ENCODE measurements around the gene ONECUT1.

Gene ONECUT1

DNA sequence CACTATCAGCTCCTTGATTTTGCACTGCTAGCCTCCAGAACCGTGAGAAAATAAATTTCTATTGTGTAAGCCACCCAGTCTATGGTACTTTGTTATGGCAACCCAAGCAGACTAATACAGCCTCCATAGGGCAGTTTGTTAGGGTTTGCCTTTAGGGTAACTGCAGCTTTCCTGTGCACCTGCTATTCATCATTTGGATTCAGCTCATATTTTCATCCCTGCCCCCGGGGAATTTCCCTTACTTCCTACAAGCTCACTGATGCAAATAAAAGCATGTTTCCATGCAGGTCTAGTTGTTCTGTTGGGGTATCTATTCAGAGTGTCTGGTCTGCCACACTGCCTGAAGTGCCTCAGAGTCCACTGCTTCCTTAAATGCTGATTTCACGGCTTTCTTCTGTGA is 62.3 kb downstream of the ONECUT1 start:
- Histone ChIP-seq H3K9me3 (ENCODE audit: control insufficient read depth in 5 of 5, low read length in 5 of 5) (no peaks in the 10 kb centered on the region), H3K27ac (ENCODE audit: low read depth, low read length) (no peak overlapping the region), H3K4me3 (ENCODE audit: low read depth in 1 of 5, low read length in 5 of 5) (no peak overlapping the region), H3K27me3 (ENCODE audit: control insufficient read depth in 5 of 5, insufficient read depth in 4 of 5, low read length in 5 of 5) (no peaks in the 10 kb centered on the region), H3K36me3 (ENCODE audit: control insufficient read depth in 5 of 5, insufficient read depth in 5 of 5, low read length in 5 of 5) (no peaks in the 10 kb centered on the region), H3K9ac (ENCODE audit: low read length in 5 of 5) (no peak overlapping the region), H3K4me1 (ENCODE audit: control insufficient read depth in 5 of 5, insufficient read depth in 5 of 5, low read length in 5 of 5) (peaks cover 0 to 27% (median 18%) of the 10 kb centered on the region in 5 donors)

DNA sequence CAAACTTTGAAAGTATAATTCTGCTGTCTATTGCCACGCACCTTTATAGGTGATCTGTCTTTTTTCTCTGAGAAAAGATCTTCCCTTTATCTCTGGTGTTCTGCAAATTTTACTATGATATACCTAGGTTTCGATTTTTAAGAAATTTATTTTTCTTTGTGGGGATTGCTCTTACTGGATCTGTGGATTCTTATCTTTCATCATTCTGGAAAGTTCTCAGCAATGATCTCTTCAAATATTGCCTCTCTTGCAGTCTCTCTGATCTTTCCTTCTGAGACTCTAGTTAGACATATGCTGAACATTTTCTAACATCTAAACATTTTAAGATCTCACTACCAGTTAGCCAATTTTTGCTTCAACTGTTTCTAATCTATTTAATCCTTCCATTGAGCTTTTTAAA is 63.9 kb downstream of the ONECUT1 start:
- no peaks in the 10 kb centered on the region for H3K9me3 ChIP-seq (ENCODE audit: control insufficient read depth in 5 of 5, low read length in 5 of 5)
- H3K4me1 ChIP-seq (ENCODE audit: control insufficient read depth in 5 of 5, insufficient read depth in 5 of 5, low read length in 5 of 5): peaks cover 0 to 16% (median 7%) of the 10 kb centered on the region in 5 donors
- no peak overlapping the region for H3K27ac ChIP-seq (ENCODE audit: low read depth, low read length)
- no peaks in the 10 kb centered on the region for H3K27me3 ChIP-seq (ENCODE audit: control insufficient read depth in 5 of 5, insufficient read depth in 4 of 5, low read length in 5 of 5)
- no peaks in the 10 kb centered on the region for H3K36me3 ChIP-seq (ENCODE audit: control insufficient read depth in 5 of 5, insufficient read depth in 5 of 5, low read length in 5 of 5)
- no peak overlapping the region for H3K9ac ChIP-seq (ENCODE audit: low read length in 5 of 5)
- no peak overlapping the region for H3K4me3 ChIP-seq (ENCODE audit: low read depth in 1 of 5, low read length in 5 of 5)

DNA sequence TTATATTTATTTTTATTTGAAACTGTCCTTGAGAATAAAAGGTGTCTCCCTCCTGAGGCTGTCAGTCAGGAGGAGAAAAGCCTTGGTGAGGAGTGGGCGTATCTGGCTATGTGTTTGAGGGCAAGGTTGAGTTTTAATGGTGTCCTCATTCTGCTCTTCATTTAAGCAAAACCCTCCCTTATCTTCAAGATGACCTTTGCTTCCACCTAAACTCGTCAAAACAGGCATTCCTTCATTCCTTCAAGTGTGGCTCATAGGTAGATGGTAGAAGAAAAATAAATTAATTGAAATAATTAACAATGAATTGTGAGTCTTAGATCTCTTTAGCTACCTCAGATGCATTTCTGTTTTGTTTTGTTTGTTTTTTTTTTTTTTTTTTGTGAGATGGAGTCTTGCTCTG is 71.6 kb downstream of the ONECUT1 start:
- Histone ChIP-seq H3K4me3 (ENCODE audit: low read depth in 1 of 5, low read length in 5 of 5) (no peak overlapping the region), H3K9me3 (ENCODE audit: control insufficient read depth in 5 of 5, low read length in 5 of 5) (no peaks in the 10 kb centered on the region), H3K4me1 (ENCODE audit: control insufficient read depth in 5 of 5, insufficient read depth in 5 of 5, low read length in 5 of 5) (peaks cover 0 to 10% (median 10%) of the 10 kb centered on the region in 5 donors), H3K9ac (ENCODE audit: low read length in 5 of 5) (peak overlapping the region in 1 of 5 donors; percentile 17), H3K27ac (ENCODE audit: low read depth, low read length) (no peak overlapping the region), H3K27me3 (ENCODE audit: control insufficient read depth in 5 of 5, insufficient read depth in 4 of 5, low read length in 5 of 5) (no peaks in the 10 kb centered on the region), H3K36me3 (ENCODE audit: control insufficient read depth in 5 of 5, insufficient read depth in 5 of 5, low read length in 5 of 5) (no peaks in the 10 kb centered on the region)

DNA sequence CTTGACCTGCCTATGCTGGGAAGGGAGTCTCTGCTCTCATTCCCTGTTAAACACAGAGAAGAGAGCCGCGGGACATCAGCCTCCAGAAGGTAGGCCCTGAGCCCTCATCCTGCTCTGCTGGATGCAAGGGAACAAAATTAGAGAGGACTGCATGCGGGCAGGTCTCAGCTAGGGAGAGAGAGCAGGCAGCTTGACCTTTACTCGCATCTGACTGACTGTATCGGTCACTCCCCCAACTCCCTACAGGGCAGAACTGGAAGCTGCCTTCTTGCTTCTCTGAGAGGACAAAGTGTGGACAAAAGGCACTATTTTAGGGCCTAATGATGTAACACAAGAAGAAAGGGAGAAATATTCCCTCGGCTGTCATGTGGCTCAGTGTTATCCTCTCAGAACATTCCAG is 72.2 kb downstream of the ONECUT1 start:
- H3K27ac ChIP-seq (ENCODE audit: low read depth, low read length): peak overlapping the region; percentile 46
- H3K9ac ChIP-seq (ENCODE audit: low read length in 5 of 5): no peak overlapping the region
- no peaks in the 10 kb centered on the region for H3K9me3 ChIP-seq (ENCODE audit: control insufficient read depth in 5 of 5, low read length in 5 of 5)
- H3K36me3 ChIP-seq (ENCODE audit: control insufficient read depth in 5 of 5, insufficient read depth in 5 of 5, low read length in 5 of 5): no peaks in the 10 kb centered on the region
- H3K27me3 ChIP-seq (ENCODE audit: control insufficient read depth in 5 of 5, insufficient read depth in 4 of 5, low read length in 5 of 5): no peaks in the 10 kb centered on the region
- peaks cover 0 to 10% (median 10%) of the 10 kb centered on the region in 5 donors for H3K4me1 ChIP-seq (ENCODE audit: control insufficient read depth in 5 of 5, insufficient read depth in 5 of 5, low read length in 5 of 5)
- no peak overlapping the region for H3K4me3 ChIP-seq (ENCODE audit: low read depth in 1 of 5, low read length in 5 of 5)

DNA sequence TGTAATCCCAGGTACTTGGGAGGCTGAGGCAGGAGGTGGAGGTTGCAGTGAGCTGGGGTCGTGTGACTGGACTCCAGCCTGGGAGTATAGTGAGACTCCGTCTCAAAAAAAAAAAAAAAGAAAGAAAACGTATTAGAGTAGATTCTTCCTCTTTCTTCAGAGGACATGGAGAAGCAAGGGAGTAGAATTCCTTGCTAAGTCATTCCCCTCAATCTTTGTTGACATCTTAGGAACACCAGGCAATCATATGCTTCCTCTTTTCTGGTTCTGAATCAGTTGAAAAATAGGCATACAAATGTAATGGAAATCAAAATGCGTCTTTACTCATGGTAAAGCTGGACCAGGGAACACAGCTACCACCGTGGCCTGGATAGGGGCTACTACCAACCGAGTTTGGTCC is 72.7 kb downstream of the ONECUT1 start:
- H3K27ac ChIP-seq (ENCODE audit: low read depth, low read length): peak overlapping the region; percentile 46
- peaks cover 0 to 10% (median 10%) of the 10 kb centered on the region in 5 donors for H3K4me1 ChIP-seq (ENCODE audit: control insufficient read depth in 5 of 5, insufficient read depth in 5 of 5, low read length in 5 of 5)
- no peak overlapping the region for H3K4me3 ChIP-seq (ENCODE audit: low read depth in 1 of 5, low read length in 5 of 5)
- no peaks in the 10 kb centered on the region for H3K9me3 ChIP-seq (ENCODE audit: control insufficient read depth in 5 of 5, low read length in 5 of 5)
- H3K27me3 ChIP-seq (ENCODE audit: control insufficient read depth in 5 of 5, insufficient read depth in 4 of 5, low read length in 5 of 5): no peaks in the 10 kb centered on the region
- H3K9ac ChIP-seq (ENCODE audit: low read length in 5 of 5): no peak overlapping the region
- H3K36me3 ChIP-seq (ENCODE audit: control insufficient read depth in 5 of 5, insufficient read depth in 5 of 5, low read length in 5 of 5): no peaks in the 10 kb centered on the region

DNA sequence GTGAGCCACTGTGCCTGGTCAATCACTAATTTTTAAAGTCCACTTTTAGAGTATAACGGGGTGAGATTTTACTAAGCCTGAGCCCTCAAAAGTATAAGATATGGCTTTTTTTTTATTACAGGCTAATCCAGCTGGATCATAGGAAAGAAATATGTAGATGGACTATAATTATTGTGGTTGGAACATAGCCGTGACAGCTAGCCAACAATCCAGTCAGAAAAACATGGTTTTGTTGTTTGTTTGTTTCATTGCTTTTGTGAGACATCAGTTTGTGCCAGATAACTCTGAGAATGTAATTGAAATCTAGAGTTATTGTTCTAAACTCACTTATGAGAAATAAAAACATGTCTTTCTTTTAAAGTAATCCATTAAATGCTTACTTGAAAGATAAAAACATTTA is 73.6 kb downstream of the ONECUT1 start:
- H3K27ac ChIP-seq (ENCODE audit: low read depth, low read length): no peak overlapping the region
- no peaks in the 10 kb centered on the region for H3K36me3 ChIP-seq (ENCODE audit: control insufficient read depth in 5 of 5, insufficient read depth in 5 of 5, low read length in 5 of 5)
- peaks cover 0 to 10% (median 10%) of the 10 kb centered on the region in 5 donors for H3K4me1 ChIP-seq (ENCODE audit: control insufficient read depth in 5 of 5, insufficient read depth in 5 of 5, low read length in 5 of 5)
- H3K9ac ChIP-seq (ENCODE audit: low read length in 5 of 5): no peak overlapping the region
- no peaks in the 10 kb centered on the region for H3K27me3 ChIP-seq (ENCODE audit: control insufficient read depth in 5 of 5, insufficient read depth in 4 of 5, low read length in 5 of 5)
- H3K9me3 ChIP-seq (ENCODE audit: control insufficient read depth in 5 of 5, low read length in 5 of 5): no peaks in the 10 kb centered on the region
- H3K4me3 ChIP-seq (ENCODE audit: low read depth in 1 of 5, low read length in 5 of 5): no peak overlapping the region

DNA sequence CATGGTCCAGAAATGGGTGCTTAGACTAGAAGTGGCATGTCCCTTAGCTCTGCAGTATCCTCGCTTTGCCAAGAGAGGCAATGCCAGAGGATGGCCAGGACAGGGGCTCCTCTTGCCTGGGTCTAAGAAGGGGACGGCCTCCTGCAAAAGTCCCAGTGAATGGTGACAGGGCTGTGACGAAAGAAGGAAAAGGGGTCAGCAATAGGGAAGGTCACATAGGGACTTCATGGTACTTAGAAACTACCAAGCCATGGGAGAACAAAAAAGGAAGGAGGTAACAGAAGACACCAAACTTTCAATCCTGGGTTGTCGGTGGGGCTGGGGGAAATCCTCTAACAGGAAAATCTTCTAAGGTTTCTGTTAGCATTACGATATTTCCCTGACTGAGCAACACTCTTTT is 74.7 kb downstream of the ONECUT1 start:
- Histone ChIP-seq H3K36me3 (ENCODE audit: control insufficient read depth in 5 of 5, insufficient read depth in 5 of 5, low read length in 5 of 5) (no peaks in the 10 kb centered on the region), H3K4me1 (ENCODE audit: control insufficient read depth in 5 of 5, insufficient read depth in 5 of 5, low read length in 5 of 5) (peaks cover 0 to 10% (median 10%) of the 10 kb centered on the region in 5 donors), H3K27me3 (ENCODE audit: control insufficient read depth in 5 of 5, insufficient read depth in 4 of 5, low read length in 5 of 5) (no peaks in the 10 kb centered on the region), H3K9me3 (ENCODE audit: control insufficient read depth in 5 of 5, low read length in 5 of 5) (no peaks in the 10 kb centered on the region), H3K27ac (ENCODE audit: low read depth, low read length) (no peak overlapping the region), H3K9ac (ENCODE audit: low read length in 5 of 5) (no peak overlapping the region), H3K4me3 (ENCODE audit: low read depth in 1 of 5, low read length in 5 of 5) (no peak overlapping the region)

DNA sequence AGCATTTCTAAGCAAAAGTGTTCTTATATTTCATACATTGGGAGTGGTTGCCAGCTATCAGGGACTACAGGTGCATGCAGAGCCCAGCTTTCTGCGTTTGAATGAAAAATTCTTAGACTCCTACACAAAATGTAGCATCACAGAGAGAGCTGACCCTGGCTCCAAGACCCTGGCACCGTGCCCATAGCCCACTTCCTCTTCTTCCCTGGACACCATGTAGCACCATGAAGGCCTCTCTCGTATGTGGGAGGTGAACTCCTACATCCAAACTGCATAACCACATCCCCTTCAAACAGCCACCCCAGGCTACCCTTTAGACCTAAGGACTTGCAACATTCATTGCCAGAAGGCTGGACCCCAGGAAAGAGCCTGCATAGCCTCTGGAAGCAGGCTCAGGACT is 75.2 kb downstream of the ONECUT1 start:
- Histone ChIP-seq H3K4me3 (ENCODE audit: low read depth in 1 of 5, low read length in 5 of 5) (no peak overlapping the region), H3K36me3 (ENCODE audit: control insufficient read depth in 5 of 5, insufficient read depth in 5 of 5, low read length in 5 of 5) (no peaks in the 10 kb centered on the region), H3K4me1 (ENCODE audit: control insufficient read depth in 5 of 5, insufficient read depth in 5 of 5, low read length in 5 of 5) (peaks cover 0 to 13% (median 10%) of the 10 kb centered on the region in 5 donors), H3K27ac (ENCODE audit: low read depth, low read length) (no peak overlapping the region), H3K9ac (ENCODE audit: low read length in 5 of 5) (no peak overlapping the region), H3K9me3 (ENCODE audit: control insufficient read depth in 5 of 5, low read length in 5 of 5) (no peaks in the 10 kb centered on the region), H3K27me3 (ENCODE audit: control insufficient read depth in 5 of 5, insufficient read depth in 4 of 5, low read length in 5 of 5) (no peaks in the 10 kb centered on the region)

DNA sequence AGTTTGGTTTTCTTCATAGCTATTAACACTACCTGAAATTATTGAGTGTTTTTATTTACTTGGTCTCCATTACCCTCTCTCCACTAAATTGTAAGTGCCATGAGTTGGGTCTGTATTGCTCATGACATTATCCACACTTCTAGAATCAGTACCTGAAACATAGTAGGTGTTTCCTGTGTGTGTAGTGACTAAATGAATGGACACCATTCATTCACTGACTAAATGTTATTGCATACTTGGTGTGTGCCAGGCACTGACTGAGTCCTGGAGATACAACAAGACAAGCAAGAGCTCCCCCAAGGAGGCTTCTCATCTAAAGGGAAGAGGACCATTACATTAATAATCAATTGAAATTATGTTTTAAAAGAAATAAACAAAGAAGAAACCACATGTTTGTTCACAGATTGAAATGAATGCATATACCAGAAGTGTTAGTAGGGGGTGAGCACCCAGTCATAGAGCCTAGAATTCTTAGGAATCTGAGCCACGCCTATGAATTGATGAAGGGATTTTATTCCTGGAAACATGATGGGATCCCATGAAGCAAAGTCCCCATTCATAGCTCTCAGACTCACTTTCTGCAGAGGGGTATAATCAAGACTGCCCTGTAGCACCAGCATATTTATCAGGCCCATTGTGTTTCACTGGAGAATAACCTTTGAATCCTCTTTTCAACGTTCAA is 79.3 kb downstream of the ONECUT1 start:
- H3K27me3 ChIP-seq (ENCODE audit: control insufficient read depth in 5 of 5, insufficient read depth in 4 of 5, low read length in 5 of 5): no peaks in the 10 kb centered on the region

DNA sequence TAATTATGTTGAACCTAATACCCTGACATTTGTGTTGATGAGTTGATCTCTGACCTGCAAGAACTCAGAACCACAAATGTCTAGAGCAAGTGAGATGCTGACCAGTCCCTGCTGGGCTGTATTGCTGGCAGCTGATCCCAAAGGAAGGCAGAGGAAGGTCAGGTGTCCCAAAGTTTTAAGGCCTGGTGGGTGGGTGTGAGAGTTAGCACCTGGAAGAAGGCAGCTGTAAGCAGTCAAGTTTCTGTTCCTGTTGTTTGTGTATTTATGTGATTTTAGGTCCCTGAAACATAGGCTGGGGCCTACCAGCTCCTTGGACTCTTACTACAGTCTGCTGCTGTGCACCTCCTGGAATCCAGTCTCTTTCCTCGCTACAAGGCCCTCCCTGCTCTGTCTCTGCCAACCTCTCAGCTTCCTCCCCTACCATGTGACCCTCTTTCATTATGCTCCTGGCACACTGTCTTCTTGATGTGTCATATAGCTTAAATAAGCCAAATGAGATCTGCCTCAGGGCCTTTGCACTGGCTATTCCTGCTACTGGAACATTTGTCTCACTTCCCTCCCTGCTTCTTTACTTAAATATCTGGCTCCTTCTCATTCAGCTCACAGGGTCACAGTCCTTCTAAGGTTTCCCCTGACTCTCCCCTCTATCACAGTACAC is 80.0 kb downstream of the ONECUT1 start:
- Histone ChIP-seq H3K27ac (ENCODE audit: low read depth, low read length) (no peak overlapping the region), H3K9me3 (ENCODE audit: control insufficient read depth in 5 of 5, low read length in 5 of 5) (no peaks in the 10 kb centered on the region), H3K4me1 (ENCODE audit: control insufficient read depth in 5 of 5, insufficient read depth in 5 of 5, low read length in 5 of 5) (peaks cover 0 to 17% (median 3%) of the 10 kb centered on the region in 5 donors), H3K9ac (ENCODE audit: low read length in 5 of 5) (no peak overlapping the region), H3K27me3 (ENCODE audit: control insufficient read depth in 5 of 5, insufficient read depth in 4 of 5, low read length in 5 of 5) (no peaks in the 10 kb centered on the region), H3K4me3 (ENCODE audit: low read depth in 1 of 5, low read length in 5 of 5) (no peak overlapping the region), H3K36me3 (ENCODE audit: control insufficient read depth in 5 of 5, insufficient read depth in 5 of 5, low read length in 5 of 5) (no peaks in the 10 kb centered on the region)

More for the DNA sequence above, 79.3 kb downstream of the ONECUT1 start:
- Histone ChIP-seq H3K4me1 (ENCODE audit: control insufficient read depth in 5 of 5, insufficient read depth in 5 of 5, low read length in 5 of 5) (peaks cover 0 to 17% (median 3%) of the 10 kb centered on the region in 5 donors), H3K27ac (ENCODE audit: low read depth, low read length) (no peak overlapping the region), H3K4me3 (ENCODE audit: low read depth in 1 of 5, low read length in 5 of 5) (no peak overlapping the region), H3K9me3 (ENCODE audit: control insufficient read depth in 5 of 5, low read length in 5 of 5) (no peaks in the 10 kb centered on the region), H3K9ac (ENCODE audit: low read length in 5 of 5) (no peak overlapping the region), H3K36me3 (ENCODE audit: control insufficient read depth in 5 of 5, insufficient read depth in 5 of 5, low read length in 5 of 5) (no peaks in the 10 kb centered on the region)

Measured in subcutaneous abdominal adipose tissue (tissue), 5 donors.